Fibroblast of lung (primary cell): ENCODE measurements around the gene HSPG2.

Experiments
- EZH2 ChIP-seq: IDR thresholded peaks from 2 replicates; pipeline ENCODE4 v1.5.1; 2012; ENCODE audit warnings: low read length, control low read depth, mild to moderate bottlenecking; ENCODE audit errors: missing control alignments
- TF ChIP-seq, protein P1 (sequence below), 2 donors: IDR thresholded peaks in 1 of 2; conservative IDR thresholded peaks in 1 of 2; 1 replicate in 1 of 2; 2 replicates in 1 of 2; pipeline ENCODE4 v1.5.1; 2011 to 2012; ENCODE audit warnings: low read length in 2 of 2, control low read depth in 1 of 2, inconsistent platforms in 1 of 2, low read depth in 1 of 2, mild to moderate bottlenecking in 1 of 2

DNA sequence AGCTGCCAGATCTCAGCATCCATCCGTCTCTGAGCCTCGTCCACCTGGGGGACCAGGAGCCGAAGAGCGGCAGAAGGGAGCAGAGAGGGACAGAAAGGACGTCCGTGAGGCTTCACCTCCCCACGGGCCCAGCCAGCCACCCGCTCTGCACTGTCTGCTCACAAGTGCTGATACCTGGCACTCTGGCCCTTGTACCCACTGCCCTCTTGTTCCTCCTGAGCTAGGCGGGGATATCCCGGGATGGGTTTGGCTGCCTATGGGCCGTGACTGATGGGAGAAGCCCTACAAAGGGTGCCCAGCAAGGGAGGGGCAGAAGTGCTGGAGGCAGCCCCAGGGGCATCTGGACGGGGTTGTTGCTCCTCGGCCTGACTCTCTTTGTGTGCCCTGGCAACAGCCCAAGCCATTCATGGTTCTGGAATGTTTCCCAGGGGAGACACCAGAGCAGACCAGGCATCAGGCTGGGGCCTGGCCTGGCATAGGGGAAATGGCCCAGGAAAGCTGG lies 67.4 kb downstream of the HSPG2 start:
- TF ChIP-seq, protein P1, sequence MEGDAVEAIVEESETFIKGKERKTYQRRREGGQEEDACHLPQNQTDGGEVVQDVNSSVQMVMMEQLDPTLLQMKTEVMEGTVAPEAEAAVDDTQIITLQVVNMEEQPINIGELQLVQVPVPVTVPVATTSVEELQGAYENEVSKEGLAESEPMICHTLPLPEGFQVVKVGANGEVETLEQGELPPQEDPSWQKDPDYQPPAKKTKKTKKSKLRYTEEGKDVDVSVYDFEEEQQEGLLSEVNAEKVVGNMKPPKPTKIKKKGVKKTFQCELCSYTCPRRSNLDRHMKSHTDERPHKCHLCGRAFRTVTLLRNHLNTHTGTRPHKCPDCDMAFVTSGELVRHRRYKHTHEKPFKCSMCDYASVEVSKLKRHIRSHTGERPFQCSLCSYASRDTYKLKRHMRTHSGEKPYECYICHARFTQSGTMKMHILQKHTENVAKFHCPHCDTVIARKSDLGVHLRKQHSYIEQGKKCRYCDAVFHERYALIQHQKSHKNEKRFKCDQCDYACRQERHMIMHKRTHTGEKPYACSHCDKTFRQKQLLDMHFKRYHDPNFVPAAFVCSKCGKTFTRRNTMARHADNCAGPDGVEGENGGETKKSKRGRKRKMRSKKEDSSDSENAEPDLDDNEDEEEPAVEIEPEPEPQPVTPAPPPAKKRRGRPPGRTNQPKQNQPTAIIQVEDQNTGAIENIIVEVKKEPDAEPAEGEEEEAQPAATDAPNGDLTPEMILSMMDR (conservative IDR thresholded peaks at IDR 0.05 in 1 of 2, IDR thresholded peaks at IDR 0.05 in 1 of 2; ENCODE audit: low read depth in 1 of 2, low read length in 2 of 2): no peak
- TF ChIP-seq EZH2: no peak
